GM12891 (cell line): Measurements from ENCODE around the gene CBLN3.

ENCODE experiments used
- DNase-seq: peaks from one replicate; pipeline ENCODE4 v3.0.0; 2011; ENCODE audit warnings: low spot score; ENCODE audit not compliant: insufficient read length
- FAIRE-seq: peaks from 2 replicates; lab custom pipeline; 2011; peaks lifted over from hg19 to GRCh38; lab: Jason Lieb, UNC
- PAX5 ChIP-seq: IDR thresholded peaks from 2 replicates; pipeline ENCODE4 v1.6.1; 2011; ENCODE audit warnings: low read length, moderate library complexity, mild to moderate bottlenecking; ENCODE audit not compliant: insufficient read depth, severe bottlenecking
- POLR2A ChIP-seq: IDR thresholded peaks from 2 replicates; pipeline ENCODE4 v1.6.1; 2011; ENCODE audit warnings: low read depth, low read length, control low read depth
- POLR2AphosphoS5 ChIP-seq: IDR thresholded peaks from 2 replicates; pipeline ENCODE4 v1.6.1; 2011; ENCODE audit warnings: low read depth, low read length, control low read depth
- POU2F2 ChIP-seq: IDR thresholded peaks from 2 replicates; pipeline ENCODE4 v1.6.1; 2011; ENCODE audit warnings: low read depth, mild to moderate bottlenecking, control low read depth, low read length, moderate library complexity
- SPI1 ChIP-seq: IDR thresholded peaks from 2 replicates; pipeline ENCODE4 v1.6.1; 2011; ENCODE audit warnings: low read depth, low read length, control low read depth
- TAF1 ChIP-seq: IDR thresholded peaks from 2 replicates; pipeline ENCODE4 v1.6.1; 2011; ENCODE audit warnings: low read depth, low read length, control low read depth

CBLN3 gene

DNA sequence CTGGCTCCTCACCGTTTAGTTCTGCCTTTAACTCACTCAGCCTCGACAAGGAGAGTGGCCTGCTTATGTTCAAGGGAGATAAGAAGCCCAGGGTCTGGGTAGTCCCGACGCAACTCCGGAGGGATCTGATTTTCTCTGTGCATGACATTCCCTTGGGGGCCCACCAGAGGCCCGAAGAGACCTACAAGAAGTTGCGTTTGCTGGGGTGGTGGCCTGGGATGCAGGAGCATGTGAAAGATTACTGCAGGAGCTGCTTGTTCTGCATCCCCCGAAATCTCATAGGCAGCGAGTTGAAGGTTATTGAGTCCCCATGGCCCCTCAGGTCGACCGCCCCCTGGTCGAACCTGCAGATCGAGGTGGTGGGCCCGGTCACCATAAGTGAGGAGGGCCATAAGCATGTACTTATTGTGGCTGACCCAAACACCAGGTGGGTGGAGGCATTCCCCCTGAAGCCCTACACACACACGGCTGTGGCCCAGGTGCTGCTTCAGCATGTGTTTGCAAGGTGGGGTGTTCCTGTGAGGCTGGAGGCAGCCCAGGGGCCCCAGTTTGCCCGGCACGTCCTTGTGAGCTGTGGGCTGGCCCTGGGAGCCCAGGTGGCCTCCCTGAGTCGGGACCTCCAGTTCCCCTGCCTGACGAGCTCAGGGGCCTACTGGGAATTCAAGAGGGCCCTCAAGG, 13.1 kb downstream of the CBLN3 start:
- TF ChIP-seq POLR2AphosphoS5: no peak
- no peak for TF ChIP-seq PAX5
- no peak for TF ChIP-seq SPI1
- no peak for TF ChIP-seq TAF1
- no peak for TF ChIP-seq POLR2A
- TF ChIP-seq POU2F2: no peak
- no peak for DNase-seq
- FAIRE-seq: no peak

- FAIRE-seq: no peak
- TF ChIP-seq POLR2AphosphoS5 (no peak), POU2F2 (no peak), PAX5 (no peak), POLR2A (no peak), TAF1 (no peak), SPI1 (no peak)
- no peak for DNase-seq
Observed at GRCh38 chr14:24415421-24416253, 13.8 kb downstream of the CBLN3 start.

- DNase-seq (no peak), FAIRE-seq (no peak)
- no peak for TF ChIP-seq SPI1
- no peak for TF ChIP-seq TAF1
- TF ChIP-seq POLR2A: no peak
- TF ChIP-seq POLR2AphosphoS5: no peak
- no peak for TF ChIP-seq PAX5
- no peak for TF ChIP-seq POU2F2
Observed at GRCh38 chr14:24414732-24415420, 14.6 kb downstream of the CBLN3 start.

- TF ChIP-seq POLR2A (no peak), SPI1 (no peak), PAX5 (no peak), POLR2AphosphoS5 (no peak), TAF1 (no peak), POU2F2 (no peak)
- DNase-seq (no peak), FAIRE-seq (no peak)
Observed at GRCh38 chr14:24414077-24414476, 15.4 kb downstream of the CBLN3 start.

- FAIRE-seq (peak; percentile 62), DNase-seq (peak; percentile 51)
- TF ChIP-seq POU2F2: no peak
- TF ChIP-seq POLR2A: no peak
- no peak for TF ChIP-seq POLR2AphosphoS5
- no peak for TF ChIP-seq TAF1
- TF ChIP-seq SPI1: no peak
- TF ChIP-seq PAX5: no peak
Observed at GRCh38 chr14:24411443-24412389, 17.8 kb downstream of the CBLN3 start.

DNA sequence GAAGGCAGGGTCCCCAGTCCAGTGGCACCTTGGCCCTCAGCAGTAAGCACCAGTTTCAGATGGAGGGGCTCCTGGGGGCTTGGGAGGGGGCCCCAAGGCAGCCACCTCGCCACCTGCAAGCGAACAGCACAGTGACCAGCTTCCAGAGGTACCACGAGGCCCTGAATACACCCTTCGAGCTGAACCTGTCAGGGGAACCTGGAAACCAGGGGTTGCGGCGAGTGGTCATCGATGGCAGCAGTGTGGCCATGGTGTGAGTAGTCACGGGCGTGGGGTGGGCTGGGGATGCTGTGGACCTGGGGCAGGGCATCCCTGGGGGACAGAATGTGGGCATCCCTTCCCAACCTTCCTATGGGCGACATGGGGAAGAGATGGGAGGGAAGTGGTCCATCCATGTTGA, 19.5 kb downstream of the CBLN3 start:
- FAIRE-seq (no peak), DNase-seq (no peak)
- no peak for TF ChIP-seq POU2F2
- TF ChIP-seq TAF1: no peak
- no peak for TF ChIP-seq POLR2AphosphoS5
- no peak for TF ChIP-seq POLR2A
- TF ChIP-seq SPI1: no peak
- TF ChIP-seq PAX5: no peak

DNA sequence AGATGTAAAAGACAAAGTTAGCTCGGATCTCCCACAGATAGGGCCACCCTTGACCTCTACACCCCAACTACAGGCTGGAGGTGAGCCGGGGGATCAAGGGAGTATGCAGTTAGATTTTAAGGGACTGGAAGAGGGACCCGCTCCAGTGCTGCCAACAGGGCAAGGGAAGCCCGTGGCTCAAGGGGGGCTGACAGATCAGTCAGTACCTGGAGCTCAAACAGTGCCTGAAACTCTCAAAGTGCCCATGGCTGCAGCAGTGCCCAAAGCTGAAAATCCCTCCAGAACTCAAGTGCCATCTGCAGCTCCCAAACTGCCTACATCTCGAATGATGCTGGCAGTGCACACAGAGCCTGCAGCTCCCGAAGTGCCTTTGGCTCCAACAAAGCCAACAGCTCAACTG, 20.3 kb downstream of the CBLN3 start:
- FAIRE-seq (no peak), DNase-seq (no peak)
- TF ChIP-seq POLR2AphosphoS5: no peak
- TF ChIP-seq POU2F2: no peak
- TF ChIP-seq POLR2A: no peak
- TF ChIP-seq TAF1: no peak
- TF ChIP-seq PAX5: no peak
- TF ChIP-seq SPI1: no peak

GRCh38 chr14:24408764-24409163, 20.7 kb downstream of the CBLN3 start:
- DNase-seq (no peak), FAIRE-seq (no peak)
- TF ChIP-seq SPI1 (no peak), POU2F2 (no peak), TAF1 (no peak), PAX5 (no peak), POLR2AphosphoS5 (no peak), POLR2A (no peak)

DNA sequence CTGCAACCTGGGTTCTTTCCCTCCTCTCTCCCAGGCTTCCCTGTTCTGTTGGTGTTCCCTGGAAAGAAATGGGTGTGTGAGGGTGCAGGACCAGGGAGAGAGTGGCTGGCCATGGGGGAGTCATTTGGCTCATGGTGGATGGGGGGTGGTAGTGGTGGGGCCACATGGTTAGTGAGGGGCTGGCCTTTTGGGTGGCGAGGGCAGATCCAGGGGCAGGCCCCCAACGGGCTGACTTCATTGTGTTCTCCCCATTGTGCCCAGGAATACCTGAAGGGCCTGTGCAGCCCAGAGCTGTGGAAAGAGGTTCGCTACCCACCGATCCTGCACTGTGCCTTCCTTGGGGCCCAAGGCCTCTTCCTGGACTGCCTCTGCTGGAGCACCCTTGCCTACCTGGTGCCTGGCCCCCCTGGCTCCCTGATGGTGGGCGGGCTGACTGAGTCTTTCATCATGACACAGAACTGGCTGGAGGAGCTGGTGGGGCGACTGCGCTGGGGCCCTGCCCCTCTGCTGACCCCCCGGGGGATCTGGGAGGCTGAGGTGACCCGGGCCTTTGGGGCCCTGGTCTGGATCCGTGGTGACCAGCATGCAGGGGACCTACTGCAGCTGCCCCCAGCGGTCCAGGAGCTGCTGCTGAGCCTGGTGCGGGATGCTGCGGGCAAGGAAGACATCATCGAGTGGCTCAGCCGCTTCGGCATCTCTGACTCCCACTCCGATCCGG, 21.7 kb downstream of the CBLN3 start:
- no peak for FAIRE-seq

More for the DNA sequence above, 21.7 kb downstream of the CBLN3 start:
- TF ChIP-seq POU2F2 (no peak), POLR2A (no peak), POLR2AphosphoS5 (no peak), SPI1 (no peak), TAF1 (no peak), PAX5 (no peak)
- DNase-seq: no peak
